GM12801 (cell line): ENCODE data around the gene CLCA2.

ENCODE experiments used
- CTCF ChIP-seq: IDR thresholded peaks from one replicate; pipeline ENCODE4 v1.5.1; 2011; ENCODE audit warnings: control low read depth; ENCODE audit not compliant: insufficient read length; ENCODE audit errors: extremely low read depth

Gene CLCA2

GRCh38 chr1:86477256-86477655 is 53.3 kb downstream of the CLCA2 start:
- no peak for TF ChIP-seq CTCF

GRCh38 chr1:86477682-86478081 is 53.7 kb downstream of the CLCA2 start:
- TF ChIP-seq CTCF = no peak

GRCh38 chr1:86478416-86479156 is 54.6 kb downstream of the CLCA2 start:
- TF ChIP-seq CTCF = no peak

GRCh38 chr1:86481966-86482365 is 58.0 kb downstream of the CLCA2 start:
- TF ChIP-seq CTCF = no peak

GRCh38 chr1:86487131-86487810 is 63.3 kb downstream of the CLCA2 start:
- TF ChIP-seq CTCF = no peak

- no peak for TF ChIP-seq CTCF
Measured at GRCh38 chr1:86487811-86488141, 63.8 kb downstream of the CLCA2 start.

- no peak for TF ChIP-seq CTCF
Measured at GRCh38 chr1:86489242-86489878, 65.4 kb downstream of the CLCA2 start.
